ENCODE results near the gene B3GALNT1.
"Not testable (repeated sequence)": the region's sequence is repeated elsewhere in the genome, so short reads cannot be mapped to it uniquely, and the experiment has no call there.

The B3GALNT1 gene

DNA sequence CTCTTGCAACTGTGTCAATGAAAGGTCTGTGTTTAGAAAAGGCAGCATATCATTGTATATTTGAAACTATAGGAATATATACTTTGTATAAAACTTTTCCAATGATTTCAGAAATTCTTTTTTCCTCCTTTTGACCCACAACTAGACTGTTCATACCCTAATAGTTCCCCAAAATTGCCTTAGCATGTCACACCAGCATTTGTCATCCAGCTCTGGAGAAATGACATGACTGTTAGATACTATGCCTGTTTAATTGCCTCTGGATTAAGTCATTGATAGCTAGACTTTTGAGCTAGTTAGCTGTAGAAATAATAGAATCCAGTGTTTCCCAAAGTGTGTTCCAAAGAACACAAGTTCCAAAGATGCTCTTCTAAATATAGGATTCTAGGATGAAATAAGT lies 32.4 kb downstream of the B3GALNT1 start:
- DNase-seq = no peak

DNA sequence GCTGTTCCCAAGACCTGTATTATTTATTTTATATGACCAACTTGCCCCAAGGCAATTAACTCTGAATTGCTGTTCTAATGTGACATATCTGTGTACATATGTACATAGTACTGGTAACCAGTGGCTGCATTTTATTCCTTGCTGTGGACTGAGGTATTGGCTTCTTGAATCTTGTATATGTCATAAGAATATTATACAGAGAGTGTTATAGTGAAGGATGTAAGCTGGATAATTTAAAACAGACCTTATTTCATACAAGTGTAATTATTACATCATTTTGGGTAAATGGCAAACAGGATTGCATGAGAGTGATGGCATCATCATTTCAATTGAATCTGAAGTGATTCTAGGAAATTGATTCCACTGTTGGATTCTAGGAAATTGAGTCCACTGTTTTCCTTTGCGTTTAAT lies 32.9 kb downstream of the B3GALNT1 start:
- no peak for DNase-seq

DNA sequence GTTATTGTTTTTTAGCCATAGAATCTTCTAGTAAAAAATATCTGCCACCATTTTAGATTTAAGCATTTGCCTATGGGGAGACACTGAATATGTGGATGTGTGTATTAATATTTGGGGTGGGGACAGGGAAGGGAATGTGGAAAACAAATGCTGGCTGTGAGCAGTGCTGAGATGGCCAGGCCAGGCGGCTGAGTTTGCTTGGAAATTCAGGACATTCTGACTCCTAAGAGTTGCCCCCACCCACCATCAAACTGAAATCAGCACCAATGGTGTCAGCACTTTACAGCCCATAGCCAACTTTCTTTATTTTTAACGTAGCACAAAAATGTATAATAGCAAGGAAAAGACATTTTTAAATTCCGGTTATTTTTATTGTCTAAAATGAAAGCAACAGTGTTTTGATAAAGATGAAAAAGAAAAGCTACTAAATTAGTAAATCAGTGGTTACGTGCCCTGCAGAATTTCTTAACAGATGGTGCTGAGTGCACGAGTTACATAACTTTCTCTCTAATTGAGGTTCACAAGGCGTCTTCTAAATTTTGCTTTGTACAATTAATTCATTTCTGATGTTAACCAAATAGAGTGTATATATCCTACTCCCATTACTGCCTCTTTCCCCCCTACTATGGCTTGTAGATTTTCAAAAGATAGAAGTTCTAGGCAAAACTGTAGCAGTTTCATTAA lies 34.0 kb downstream of the B3GALNT1 start:
- no peak for DNase-seq

DNA sequence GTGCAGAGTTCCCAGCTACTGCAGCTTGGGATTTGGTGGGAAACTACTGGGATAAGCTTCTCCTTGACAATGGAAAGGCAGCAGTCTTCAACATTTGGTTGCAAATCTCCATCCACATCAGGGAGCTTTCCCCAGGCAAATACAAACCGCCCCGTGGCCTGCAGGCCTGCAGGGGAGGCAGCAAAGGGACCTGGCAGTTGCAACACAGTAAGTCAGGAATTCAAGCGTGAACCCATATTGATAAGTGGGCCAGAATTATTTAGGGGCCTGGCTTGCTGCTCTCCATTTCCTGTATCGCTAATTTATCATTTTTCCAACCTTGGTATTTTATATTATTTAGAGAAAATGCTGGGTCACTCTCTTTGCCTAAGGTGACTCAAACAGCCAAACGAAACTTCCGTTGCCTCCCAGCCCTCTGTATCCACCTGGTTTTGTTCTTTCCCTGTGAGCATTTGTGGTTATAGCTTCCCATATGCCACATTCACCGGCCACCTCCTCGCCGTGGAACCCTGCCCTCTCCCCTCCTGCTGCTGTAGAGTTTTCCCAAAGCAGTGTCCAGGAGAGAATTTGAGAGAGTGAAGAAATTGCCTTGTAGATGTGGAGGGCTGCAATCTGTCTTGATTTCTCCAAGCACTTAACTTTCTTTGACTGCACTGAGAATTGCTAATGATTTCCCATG lies 34.8 kb downstream of the B3GALNT1 start:
- DNase-seq = no peak

DNA sequence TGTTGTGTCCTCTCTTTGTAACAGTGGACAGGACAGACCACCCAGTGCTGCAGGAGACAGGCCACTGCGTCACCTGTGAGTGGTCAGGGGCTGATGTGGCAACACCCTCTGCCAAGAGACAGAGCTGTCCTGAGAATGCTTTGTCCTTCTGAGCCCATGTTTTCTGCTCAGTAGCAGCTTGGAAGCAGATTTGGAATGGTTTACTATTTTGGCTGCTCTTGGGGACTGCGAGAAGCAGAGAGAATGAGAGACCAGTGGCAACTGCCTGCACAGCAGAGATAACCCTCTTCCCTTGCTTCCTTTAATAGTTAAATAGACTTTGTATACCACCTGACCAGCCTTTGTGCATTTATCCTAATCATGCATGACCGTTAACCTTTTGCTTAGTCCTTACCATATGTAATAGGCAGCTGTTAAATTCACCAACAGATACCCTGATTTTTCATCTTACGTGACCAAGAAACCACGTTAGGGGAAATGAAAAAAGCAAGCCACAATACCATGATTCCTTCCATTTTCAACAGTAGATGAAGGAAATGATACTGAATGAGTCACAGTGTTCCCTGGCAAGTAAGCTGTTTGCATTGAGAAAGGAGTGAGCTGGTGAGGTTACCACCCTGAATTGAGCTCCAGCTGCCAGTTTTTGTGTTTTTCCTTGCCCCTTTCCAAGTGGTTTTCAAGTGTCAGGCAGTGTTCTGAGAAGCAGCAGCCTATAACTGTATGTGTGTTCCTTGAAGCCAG lies 35.5 kb downstream of the B3GALNT1 start:
- no peak for DNase-seq

DNA sequence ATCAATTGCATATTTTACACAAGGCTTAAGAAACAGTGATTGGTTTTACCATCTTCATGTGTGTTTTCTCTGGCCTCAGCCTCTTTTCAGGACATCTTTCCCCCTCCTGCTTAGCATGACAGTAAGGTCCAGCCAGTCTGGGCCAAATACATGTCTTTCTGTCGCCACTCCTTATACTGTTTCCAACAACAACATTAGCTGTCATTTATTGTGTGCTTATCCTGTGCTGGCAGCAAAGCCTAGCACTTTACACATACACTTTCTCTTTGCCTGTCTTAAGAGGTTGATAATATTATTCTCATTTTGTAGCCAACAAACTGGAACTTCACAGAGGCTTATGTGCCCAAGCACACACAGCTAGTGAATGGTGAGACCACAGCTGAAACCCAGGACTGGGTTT lies 37.8 kb downstream of the B3GALNT1 start:
- DNase-seq = no peak

DNA sequence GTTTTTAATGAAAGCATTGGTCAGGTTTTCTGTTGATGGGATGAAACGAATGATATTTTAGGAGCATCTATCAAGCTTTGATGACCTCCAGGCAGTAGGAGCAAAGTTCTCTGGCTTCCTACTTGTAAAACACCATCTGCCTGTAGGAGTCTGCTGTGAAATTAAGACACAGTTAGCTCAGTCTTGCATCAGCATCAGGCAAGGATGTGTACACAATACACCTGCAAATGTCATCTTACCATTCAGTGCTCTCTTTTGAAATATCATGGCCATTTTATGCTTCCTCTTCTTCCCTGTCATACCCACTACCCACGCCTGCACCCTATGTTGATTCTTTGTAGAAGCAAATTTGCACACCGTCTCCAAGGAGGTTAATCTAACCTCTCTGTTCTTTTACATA lies 38.2 kb downstream of the B3GALNT1 start:
- no peak for DNase-seq

DNA sequence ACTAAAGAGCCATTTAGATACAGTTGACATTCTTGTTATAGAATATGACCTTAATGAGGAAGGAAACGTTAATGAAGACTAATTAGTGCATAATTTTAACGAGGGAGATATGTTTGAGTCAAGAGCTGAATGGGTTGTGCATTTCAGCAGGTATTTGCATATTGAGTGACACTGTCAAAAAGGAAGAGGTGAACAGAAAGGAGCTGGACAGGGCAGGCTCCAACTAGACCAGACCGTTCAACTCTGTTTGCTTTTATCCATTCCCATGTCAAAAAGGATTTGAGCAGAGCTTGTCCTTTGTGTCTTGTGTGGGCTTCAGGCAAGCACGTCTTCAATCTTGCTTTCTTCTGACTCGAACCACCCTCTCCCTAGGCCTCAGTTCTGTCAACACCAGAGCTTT lies 40.7 kb downstream of the B3GALNT1 start:
- DNase-seq = no peak

DNA sequence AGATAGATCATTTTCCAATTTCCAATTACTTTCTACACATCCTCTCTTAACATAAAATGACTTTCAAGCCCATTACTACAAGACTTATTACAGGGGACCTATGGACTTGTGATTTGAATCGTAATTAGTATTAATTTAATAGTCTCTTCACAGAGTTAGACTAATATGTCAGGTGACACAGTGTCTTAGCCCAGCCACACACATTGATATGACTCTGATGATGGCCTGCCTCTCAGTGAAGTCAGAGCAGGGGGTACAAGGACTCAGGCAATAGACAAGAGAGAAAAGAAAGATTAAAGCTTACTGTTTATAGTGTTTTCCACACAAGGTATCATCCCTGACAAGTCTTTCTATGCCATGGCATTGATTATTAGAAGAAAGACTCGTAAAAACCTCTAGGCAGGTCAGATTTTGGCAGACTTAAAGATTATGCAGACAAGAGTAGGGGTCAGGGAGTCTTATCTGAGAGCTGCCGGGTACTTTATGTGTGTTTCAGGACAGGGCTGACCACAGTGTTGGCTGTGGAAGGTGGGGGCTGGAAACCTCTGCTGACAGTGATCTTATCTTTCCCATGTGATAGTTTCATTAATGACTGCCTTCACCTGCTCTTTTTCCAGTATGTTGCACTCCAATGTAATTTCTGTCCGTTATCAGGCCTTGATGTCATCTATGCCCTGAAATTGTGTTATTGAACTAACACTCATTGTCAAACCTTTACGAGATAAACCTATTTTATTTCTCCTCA lies 50.1 kb downstream of the B3GALNT1 start:
- DNase-seq = no peak

DNA sequence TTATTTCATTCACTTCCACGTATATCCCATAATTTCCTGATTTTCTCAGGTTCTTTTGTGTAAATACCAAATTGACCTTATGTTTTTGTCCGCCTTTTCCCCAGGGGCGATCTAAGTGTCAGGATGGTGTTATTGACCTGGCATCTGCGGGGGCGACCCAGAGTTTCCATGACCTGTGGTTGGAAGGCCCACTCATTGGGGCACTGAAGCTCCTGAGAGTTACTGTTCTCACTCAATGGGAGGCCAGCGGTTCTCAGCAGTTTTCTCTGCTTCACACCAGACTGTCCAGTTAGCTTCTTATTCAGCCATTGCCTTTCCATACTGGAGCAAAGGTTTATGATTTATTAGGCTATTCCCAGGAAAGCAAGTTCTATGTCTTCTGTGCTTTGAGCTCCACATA lies 53.3 kb downstream of the B3GALNT1 start:
- DNase-seq = no peak

DNA sequence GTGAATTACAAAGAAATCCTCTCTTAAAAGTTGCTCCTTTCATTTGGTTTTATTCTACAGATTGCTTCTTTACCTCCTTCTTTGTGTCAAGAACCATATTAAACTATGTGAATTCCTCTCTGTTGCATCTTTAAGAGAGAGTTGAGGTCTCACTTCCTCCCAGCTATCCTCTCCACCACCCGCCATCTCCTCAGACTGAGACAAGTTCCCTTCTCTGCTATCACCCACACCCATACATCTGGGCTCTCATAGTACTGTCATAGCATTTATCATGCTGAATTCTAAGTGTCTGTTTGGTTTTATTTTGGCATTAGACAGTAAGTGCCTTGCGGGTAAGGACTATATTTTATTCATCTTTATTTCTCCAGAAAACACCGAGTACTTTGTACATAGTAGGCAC lies 54.2 kb downstream of the B3GALNT1 start:
- no peak for DNase-seq

DNA sequence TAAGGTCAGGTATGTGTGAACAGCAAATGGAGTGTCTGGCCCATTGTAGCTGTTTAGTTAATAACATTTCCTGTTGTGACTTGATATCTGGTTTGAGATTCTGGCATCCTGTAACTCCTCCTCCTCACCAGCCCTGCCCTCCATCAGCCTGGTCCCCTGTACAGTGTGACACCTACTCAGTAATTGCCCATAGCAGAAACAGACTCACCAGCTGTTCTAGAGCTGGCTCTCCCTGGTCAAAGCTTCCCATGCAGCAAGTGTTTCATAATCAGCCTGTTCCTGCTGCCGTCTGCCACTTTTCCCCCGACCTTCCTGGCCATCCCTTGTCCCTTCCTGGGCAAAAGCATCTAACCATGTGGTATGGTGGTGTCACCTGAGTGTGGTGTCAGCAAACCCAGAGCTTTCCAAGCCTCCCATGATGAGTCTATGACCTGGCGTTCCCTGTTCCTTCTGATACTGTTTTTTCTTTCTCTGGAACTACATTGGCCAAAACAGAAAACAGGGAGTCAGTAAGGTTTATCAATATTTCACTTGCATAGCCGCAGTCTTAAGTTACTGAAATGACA lies 55.4 kb downstream of the B3GALNT1 start:
- no peak for DNase-seq

DNA sequence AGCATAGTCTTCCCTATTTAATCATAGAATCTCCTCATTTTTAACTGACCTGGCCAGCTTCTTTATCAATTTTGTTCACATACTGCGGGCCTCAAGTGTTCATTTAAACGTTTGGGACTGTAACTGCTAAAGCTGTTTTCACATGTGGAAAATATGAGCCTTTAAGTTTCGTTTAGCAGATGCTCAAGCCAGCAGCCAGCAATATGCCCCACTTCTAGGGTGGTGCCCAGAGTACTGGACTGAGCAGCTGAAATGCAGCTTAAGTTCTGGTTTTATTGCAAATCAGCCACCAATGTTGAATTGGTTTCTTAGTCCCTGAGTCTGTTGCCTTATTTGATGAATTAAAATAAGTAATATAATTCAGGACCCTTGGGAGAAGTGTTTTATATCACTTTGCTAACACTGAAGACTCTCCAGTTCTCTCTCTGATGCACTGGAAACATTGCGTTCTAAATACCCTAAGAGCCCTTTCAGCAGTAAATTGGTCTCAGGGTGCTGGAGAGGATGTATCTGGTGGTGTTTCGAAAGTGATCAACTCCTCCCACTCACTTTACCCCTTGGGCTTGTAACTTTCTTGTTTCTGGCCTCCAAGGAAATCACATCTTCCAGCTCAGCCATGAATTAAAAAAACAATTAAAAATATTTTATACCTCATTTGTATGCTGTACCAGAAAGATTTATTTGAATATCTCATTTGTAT lies 61.7 kb downstream of the B3GALNT1 start:
- DNase-seq = no peak

DNA sequence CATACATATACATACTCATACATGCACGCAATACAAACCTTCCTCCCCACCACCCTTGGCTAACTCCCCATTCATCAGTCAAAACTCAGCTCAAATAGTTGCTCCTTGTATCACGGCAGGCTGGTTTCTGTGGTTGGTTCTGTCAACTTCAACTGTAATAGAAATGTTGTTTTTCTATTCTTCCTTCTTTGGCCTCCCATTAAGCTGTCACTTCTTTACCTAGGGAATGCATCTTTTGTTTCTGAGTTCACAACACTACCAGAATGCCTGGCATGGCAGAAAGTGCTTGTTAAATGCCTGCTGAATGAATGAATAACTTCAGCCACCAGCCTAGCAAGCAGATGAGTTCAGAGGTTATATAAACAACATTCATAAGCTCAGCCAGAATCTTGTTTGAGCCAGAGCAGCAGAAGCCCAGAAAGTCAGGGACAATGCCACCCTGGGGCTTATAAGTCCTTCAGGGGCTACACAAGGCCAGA lies 63.1 kb downstream of the B3GALNT1 start:
- no peak for DNase-seq

DNA sequence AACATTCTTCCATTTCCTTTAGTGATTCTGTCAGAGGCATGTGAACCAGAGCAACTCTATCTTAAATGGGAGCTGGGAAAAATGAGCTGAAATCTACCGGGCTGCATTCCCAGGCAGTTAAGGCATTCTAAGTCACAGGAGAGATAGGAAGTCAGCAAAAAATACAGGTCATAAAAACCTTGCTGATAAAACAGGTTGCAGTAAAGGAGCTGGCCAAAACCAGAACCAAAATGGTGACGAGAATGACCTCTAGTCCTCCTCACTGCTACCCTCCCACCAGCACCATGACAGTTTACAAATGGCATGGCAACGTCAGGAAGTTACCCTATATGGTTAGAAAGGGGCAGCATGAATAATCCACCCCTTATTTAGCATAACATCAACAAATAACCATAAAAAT lies 66.4 kb downstream of the B3GALNT1 start:
- DNase-seq = no peak

DNA sequence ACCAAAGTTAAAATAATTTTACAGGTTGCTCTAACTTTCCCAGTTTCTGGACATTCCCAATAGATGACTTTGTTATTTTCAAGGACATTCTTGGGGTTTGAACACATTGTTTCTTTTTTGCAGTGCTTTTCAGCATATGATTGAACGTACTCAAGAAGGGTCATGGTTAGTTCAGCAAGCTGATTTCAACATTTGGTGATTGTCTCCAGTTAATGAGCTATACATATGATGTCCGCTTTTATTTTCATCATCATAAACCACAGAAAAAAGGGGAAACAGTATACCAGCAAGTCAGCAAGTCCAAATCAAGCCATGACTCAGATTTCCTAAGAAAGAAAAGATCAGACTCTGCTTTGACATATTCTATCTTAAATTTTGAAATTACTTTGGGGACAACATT lies 69.4 kb downstream of the B3GALNT1 start:
- DNase-seq = no peak

DNA sequence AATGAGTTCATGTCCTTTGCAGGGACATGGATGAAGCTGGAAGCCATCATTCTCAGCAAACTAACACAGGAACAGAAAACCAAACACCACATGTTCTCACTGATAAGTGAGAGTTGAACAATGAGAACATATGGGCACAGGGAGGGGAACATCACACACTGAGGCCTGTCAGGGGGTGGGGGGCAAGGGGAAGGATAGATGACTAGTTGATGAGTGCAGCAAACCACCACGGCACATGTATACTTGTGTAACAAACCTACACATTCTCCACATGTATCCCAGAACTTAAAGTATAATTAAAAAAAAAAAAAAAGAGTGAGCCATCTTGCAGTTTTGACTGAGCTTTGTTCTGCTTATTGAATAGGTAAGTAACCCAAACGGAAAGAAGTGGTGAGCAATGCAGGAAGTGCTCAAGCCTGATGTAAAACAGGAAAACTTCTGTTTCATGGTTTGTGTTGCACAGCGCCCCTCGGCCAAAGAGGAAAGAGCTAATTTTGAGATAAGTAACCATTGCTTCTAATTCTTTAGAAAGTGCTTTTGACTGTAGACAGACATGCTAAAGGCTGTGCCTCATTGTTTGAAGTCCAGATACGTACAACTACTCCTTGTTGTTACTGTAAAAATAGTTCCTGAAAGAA lies 70.1 kb downstream of the B3GALNT1 start:
- not testable (repeated sequence) for DNase-seq
